Measurements from ENCODE around the gene HOXB5.

DNA sequence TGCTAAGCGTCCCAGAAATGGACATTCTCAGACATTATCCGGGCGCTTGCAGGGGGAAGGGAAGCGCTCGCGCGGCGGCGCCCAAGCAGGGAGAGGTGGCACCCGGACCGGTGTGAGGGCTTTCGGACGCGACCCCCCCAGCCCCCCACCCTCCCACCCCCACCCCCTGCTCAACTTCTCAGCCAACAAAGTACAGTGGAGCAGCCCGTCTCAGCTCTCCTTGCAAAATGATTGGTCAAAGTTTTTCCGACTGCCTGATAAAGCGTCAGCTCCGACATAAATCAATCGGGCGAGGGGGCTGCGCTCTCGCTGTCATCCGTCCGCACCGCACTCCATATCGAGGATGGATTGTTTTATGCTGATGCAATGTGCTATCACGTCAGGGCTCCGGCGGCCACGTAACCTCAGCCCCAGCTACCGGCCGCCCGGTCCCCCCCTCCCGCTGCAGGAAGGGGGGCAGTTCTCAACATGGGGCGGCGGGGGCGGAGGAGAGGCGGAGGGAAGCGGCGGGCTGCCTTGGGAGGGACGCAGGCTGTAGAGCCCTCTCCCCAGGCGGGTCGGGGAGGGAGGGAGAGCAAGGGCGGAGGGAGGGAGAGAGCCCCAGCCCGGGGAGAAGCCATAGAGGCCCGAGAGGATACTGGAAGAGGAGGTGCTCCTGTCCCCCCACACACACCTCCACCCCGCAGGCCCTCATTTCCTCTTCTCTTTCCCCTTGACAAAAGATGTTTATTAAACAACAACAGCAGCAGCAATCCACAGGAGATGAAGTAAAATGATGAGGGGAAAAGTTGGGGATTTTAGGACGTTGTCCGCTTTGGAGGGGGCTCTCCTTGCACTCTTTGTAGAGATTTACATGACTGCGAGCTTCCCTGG lies 32.9 kb upstream of the HOXB5 start, which contains the start of gene HOXB9:
- TF ChIP-seq POLR2AphosphoS5 (IDR thresholded peaks at IDR 0.05) (no peak), CTCF (IDR thresholded peaks at IDR 0.05) (no peak), POLR2A (IDR thresholded peaks at IDR 0.05) (no peak), EP300 (IDR thresholded peaks at IDR 0.05) (no peak)

All from gastroesophageal sphincter (tissue), 3 donors.